NT2/D1 (cell line): ENCODE measurements around the gene CIB2.

Experiments used
- SUZ12 ChIP-seq: IDR thresholded peaks from 2 replicates; pipeline ENCODE4 v1.6.1; 2011; ENCODE audit not compliant: insufficient read length, insufficient read depth; ENCODE audit errors: extremely low read depth
- YY1 ChIP-seq: IDR thresholded peaks from 2 replicates; pipeline ENCODE4 v1.6.1; 2011; ENCODE audit not compliant: insufficient read length, insufficient read depth
- ZNF274 ChIP-seq: IDR thresholded peaks from 2 replicates; pipeline ENCODE4 v1.6.1; 2011; ENCODE audit warnings: mild to moderate bottlenecking, low read depth, low read length

DNA sequence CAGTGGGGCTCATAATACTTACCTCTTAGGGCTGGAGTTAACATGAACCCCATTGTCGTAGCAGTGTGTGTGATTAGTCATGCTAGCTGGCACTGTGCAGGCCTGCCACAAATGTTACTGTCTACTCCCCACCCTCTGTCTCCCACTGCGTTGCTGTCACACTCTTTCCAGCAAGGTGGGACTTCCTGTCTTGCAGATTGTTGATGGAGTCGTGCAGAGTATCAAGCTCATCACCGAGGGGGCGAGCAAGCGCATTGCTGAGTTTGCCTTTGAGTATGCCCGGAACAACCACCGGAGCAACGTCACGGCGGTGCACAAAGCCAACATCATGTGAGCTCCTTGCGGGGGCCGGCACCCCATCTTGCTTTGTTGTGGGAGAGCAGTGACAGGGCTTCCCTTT lies 30.8 kb upstream of the CIB2 start:
- TF ChIP-seq ZNF274 (no peak), SUZ12 (no peak), YY1 (no peak)
